RPMI8226 (cell line): ENCODE measurements around the gene LPCAT2.
"Not testable (repeated sequence)": the region's sequence is repeated elsewhere in the genome, so short reads cannot be mapped to it uniquely, and the experiment has no call there.

ENCODE experiments used
- DNase-seq: peaks from one replicate; pipeline ENCODE4 v3.0.0-alpha.2; 2015

The LPCAT2 gene

GRCh38 chr16:55561319-55561848 is 52.5 kb downstream of the LPCAT2 start:
- no peak for DNase-seq

- DNase-seq: no peak
These were observed 54.1 kb downstream of the LPCAT2 start for GRCh38 chr16:55562936-55563335.

- no peak for DNase-seq
These were observed 54.9 kb downstream of the LPCAT2 start for GRCh38 chr16:55563797-55564196.

GRCh38 chr16:55565086-55565485 is 56.2 kb downstream of the LPCAT2 start:
- no peak for DNase-seq

- DNase-seq: no peak
These were observed 57.7 kb downstream of the LPCAT2 start, which contains the start of gene CAPNS2 for GRCh38 chr16:55566432-55567175. Gene CAPNS2 (plus strand): TSS chr16:55566684. CDS start chr16:55566757, 73 bp downstream.

- DNase-seq: no peak
These were observed 58.5 kb downstream of the LPCAT2 start for GRCh38 chr16:55567382-55567781.

GRCh38 chr16:55568207-55568606 is 59.3 kb downstream of the LPCAT2 start:
- no peak for DNase-seq

- no peak for DNase-seq
These were observed 60.2 kb downstream of the LPCAT2 start for GRCh38 chr16:55569025-55569424.

- no peak for DNase-seq
These were observed 61.3 kb downstream of the LPCAT2 start for GRCh38 chr16:55570159-55570558.

- no peak for DNase-seq
These were observed 62.5 kb downstream of the LPCAT2 start for GRCh38 chr16:55571191-55571897.

- no peak for DNase-seq
These were observed 63.6 kb downstream of the LPCAT2 start for GRCh38 chr16:55572439-55572838.

GRCh38 chr16:55574811-55575210 is 65.9 kb downstream of the LPCAT2 start:
- DNase-seq: no peak

GRCh38 chr16:55575496-55575895 is 66.6 kb downstream of the LPCAT2 start:
- DNase-seq: no peak

- no peak for DNase-seq
These were observed 67.5 kb downstream of the LPCAT2 start for GRCh38 chr16:55576384-55576783.

- no peak for DNase-seq
These were observed 69.0 kb downstream of the LPCAT2 start for GRCh38 chr16:55577887-55578286.

GRCh38 chr16:55585631-55586030 is 76.8 kb downstream of the LPCAT2 start:
- DNase-seq: no peak

- no peak for DNase-seq
These were observed 79.9 kb downstream of the LPCAT2 start for GRCh38 chr16:55588799-55589198.

GRCh38 chr16:55592306-55592705 is 83.4 kb downstream of the LPCAT2 start:
- no peak for DNase-seq

- no peak for DNase-seq
These were observed 89.1 kb downstream of the LPCAT2 start for GRCh38 chr16:55597928-55598327.

- DNase-seq: no peak
These were observed 97.0 kb downstream of the LPCAT2 start for GRCh38 chr16:55605754-55606336.

- no peak for DNase-seq
These were observed 104.9 kb downstream of the LPCAT2 start for GRCh38 chr16:55613613-55614335.

- DNase-seq: no peak
These were observed 106.2 kb downstream of the LPCAT2 start for GRCh38 chr16:55615071-55615470.

- not testable (repeated sequence) for DNase-seq
These were observed 106.8 kb downstream of the LPCAT2 start for GRCh38 chr16:55615670-55616069.
